GM10266 (cell line): ENCODE measurements around the gene DCC.

Source experiments
- DNase-seq: peaks from one replicate; pipeline ENCODE4 v3.0.0; 2012; ENCODE audit errors: extremely low spot score
- TF ChIP-seq, protein P1 (sequence below): IDR thresholded peaks from 2 replicates; pipeline ENCODE4 v1.5.1; 2012; ENCODE audit warnings: mild to moderate bottlenecking, low read depth; ENCODE audit not compliant: control insufficient read depth, insufficient read depth; ENCODE audit errors: missing control alignments

The DCC gene

DNA sequence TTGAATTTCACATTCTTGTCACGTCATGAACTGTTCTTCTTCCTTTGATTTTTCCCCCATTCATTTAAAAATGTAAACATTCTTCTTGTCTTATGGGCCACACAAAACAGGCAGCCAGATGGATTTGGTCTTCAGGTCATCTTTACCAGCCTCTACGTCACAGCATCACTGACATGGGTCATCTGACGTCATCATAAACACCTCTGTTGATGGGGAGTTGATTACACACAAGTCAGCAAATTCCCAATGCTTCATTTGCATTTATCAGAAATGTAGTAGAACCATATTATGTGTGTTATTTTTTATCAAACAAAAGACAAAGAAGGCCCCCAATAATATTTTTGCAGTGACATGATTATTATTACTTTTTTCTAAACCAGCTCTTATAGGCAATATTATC is 777.9 kb downstream of the DCC start:
- TF ChIP-seq, protein P1, sequence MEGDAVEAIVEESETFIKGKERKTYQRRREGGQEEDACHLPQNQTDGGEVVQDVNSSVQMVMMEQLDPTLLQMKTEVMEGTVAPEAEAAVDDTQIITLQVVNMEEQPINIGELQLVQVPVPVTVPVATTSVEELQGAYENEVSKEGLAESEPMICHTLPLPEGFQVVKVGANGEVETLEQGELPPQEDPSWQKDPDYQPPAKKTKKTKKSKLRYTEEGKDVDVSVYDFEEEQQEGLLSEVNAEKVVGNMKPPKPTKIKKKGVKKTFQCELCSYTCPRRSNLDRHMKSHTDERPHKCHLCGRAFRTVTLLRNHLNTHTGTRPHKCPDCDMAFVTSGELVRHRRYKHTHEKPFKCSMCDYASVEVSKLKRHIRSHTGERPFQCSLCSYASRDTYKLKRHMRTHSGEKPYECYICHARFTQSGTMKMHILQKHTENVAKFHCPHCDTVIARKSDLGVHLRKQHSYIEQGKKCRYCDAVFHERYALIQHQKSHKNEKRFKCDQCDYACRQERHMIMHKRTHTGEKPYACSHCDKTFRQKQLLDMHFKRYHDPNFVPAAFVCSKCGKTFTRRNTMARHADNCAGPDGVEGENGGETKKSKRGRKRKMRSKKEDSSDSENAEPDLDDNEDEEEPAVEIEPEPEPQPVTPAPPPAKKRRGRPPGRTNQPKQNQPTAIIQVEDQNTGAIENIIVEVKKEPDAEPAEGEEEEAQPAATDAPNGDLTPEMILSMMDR: no peak
- DNase-seq: no peak

DNA sequence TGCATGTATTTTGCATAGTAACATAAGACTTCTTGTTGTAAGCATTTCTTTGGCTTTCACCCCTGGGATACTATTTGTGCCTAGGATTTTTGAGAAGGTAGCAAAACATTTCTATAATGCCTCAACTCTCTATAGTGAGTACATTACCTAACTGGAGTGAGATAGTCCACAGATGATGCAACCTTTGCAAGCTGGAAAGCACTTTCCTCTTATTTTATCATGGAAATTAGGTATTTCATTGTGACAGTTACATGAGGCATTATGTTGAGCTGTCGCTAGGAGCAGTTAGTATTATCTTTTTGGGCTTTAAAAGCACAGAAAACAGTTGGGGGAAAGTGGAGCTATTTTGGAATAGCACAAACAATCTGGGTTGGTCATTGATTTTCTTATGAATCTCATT is 786.2 kb downstream of the DCC start:
- no peak for DNase-seq
- TF ChIP-seq, protein P1: no peak

DNA sequence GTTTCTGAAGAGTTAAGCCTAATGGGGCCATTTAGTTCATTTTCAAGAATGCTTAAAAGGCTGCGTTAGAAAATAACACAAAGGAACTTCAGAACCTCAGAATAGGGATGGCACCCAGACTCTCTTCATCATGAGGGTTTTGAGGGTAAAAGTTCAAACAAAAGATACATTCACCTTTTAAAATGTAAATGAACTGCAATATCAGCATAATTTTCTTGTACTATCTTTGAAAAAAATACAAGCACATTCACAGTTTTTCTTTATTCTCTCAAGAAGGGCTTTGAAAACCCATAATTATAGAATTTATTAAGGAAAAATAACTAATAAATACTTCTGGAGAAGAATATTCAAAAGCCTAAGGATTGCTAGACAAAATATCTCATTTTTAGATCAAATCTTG is 791.0 kb downstream of the DCC start:
- no peak for DNase-seq
- TF ChIP-seq, protein P1: no peak

- TF ChIP-seq, protein P1: no peak
- DNase-seq: no peak
These were observed 794.7 kb downstream of the DCC start for GRCh38 chr18:53134711-53135110.

GRCh38 chr18:53135654-53136053 is 795.7 kb downstream of the DCC start:
- DNase-seq: no peak
- TF ChIP-seq, protein P1: no peak

DNA sequence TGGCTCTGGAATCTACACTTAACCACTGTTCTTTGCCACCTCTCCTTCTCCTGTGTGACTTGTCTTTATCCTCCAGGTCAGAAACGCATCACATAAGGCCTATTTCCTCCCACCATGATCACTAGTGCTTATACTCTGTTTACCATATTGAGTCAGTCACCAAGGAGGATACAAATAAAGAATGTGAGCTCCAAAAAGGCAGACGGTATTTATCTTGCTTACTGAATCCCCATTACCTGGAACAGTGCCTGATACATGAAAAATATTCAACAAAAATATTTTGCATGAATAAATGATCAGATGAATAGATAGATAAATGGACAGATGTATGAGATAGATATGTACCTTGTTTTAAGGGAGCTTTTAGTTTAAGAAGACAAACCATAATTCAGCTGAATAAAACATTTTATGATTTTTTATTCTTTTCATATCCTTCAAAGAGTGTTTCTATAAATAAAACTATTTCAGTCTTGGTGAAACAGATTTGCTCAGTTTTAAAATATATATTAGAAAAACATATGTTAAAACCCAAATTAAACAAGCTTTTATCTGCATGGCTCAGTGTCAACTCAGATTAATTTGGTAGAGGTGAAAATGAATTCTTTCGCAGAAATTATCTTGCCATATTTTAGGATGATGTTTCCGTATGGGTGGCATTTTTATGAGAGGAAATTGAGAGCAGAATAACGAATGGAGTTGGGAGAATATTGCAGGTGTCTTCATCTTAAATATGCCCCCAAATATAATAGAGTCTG is 799.9 kb downstream of the DCC start:
- no peak for DNase-seq
- TF ChIP-seq, protein P1: no peak

DNA sequence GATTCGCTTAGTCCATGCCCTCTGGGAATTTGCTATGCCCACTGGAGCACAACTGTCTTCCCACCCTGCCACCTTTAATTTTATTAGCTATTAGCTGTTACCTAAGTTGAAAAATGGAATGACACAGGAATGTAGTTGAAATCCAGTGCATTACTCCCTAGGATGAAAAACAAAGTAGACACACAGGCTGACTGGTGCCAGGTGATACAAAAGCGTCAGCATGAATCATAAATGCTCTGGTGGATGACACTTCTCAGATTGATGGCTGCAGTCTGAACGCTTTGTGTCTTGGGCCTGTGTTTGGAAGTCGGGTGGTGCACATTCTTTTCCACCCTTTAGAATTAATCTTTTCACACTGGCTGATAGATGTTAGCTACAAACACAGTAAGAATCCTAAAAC is 802.0 kb downstream of the DCC start:
- TF ChIP-seq, protein P1: no peak

More for the DNA sequence above, 802.0 kb downstream of the DCC start:
- no peak for DNase-seq
